H1 (cell line): Measurements from ENCODE around the gene GGT7. TPM values are rescaled to one million over a fixed set of nuclear protein-coding genes. Genes with fewer than 3 reads are reported as not detected.

ENCODE experiments used
- CTCF ChIA-PET: fragments of 300-600 bp; sonication (Branson Sonifier 250); formaldehyde crosslinking; loops from one replicate; lab custom pipeline; 2021; ENCODE audit not compliant: partially characterized antibody; lab: Charles Lee
- POLR2A ChIA-PET: fragments of 300-600 bp; sonication (Branson Sonifier 250); formaldehyde crosslinking; loops from one replicate; lab custom pipeline; 2021; ENCODE audit warnings: inconsistent platforms; ENCODE audit not compliant: partially characterized antibody; lab: Charles Lee
- DNase-seq, 2 experiments: peaks; one replicate each; pipeline versions ENCODE4 v3.0.0 to v3.0.0-alpha.2; 2010 to 2022; ENCODE audit warnings: low spot score in 2 of 2, low read depth in 1 of 2, mixed read lengths in 1 of 2
- FAIRE-seq: peaks from 2 replicates; lab custom pipeline; 2011; peaks lifted over from hg19 to GRCh38; lab: Jason Lieb, UNC
- H2AFZ ChIP-seq: 2 replicates; pipeline ENCODE4 v1.8.1; 2012; ENCODE audit warnings: low read length, inconsistent platforms
- H2AK5ac ChIP-seq: 2 replicates; pipeline ENCODE4 v1.6.1; 2013; ENCODE audit warnings: low read depth, low read length
- H2BK120ac ChIP-seq: replicated peaks from 2 replicates; pipeline ENCODE3; 2013; ENCODE audit warnings: low read depth, low read length, inconsistent platforms
- H2BK12ac ChIP-seq: 2 replicates; pipeline ENCODE4 v1.6.1; 2013; ENCODE audit warnings: low read depth, low read length
- H2BK15ac ChIP-seq: 2 replicates; pipeline ENCODE4 v1.6.1; 2013; ENCODE audit warnings: low read length
- H2BK20ac ChIP-seq: 2 replicates; pipeline ENCODE4 v1.6.1; 2013; ENCODE audit warnings: low read length
- H2BK5ac ChIP-seq: 2 replicates; pipeline ENCODE4 v1.6.1; 2013; ENCODE audit warnings: low read depth, low read length
- H3K14ac ChIP-seq: 2 replicates; pipeline ENCODE4 v1.6.1; 2013; ENCODE audit warnings: inconsistent platforms; ENCODE audit not compliant: insufficient read length
- H3K18ac ChIP-seq: 2 replicates; pipeline ENCODE4 v1.6.1; 2013; ENCODE audit warnings: low read length; ENCODE audit errors: extremely low read depth
- H3K23ac ChIP-seq: 2 replicates; pipeline ENCODE4 v1.6.1; 2013; ENCODE audit warnings: inconsistent platforms; ENCODE audit not compliant: insufficient read length
- H3K23me2 ChIP-seq: 2 replicates; pipeline ENCODE4 v1.6.1; 2013; ENCODE audit warnings: low read depth, low read length
- H3K27ac ChIP-seq: 2 replicates; pipeline ENCODE4 v1.6.1; 2011; ENCODE audit warnings: low read depth, low read length, inconsistent platforms
- H3K27me3 ChIP-seq, 4 experiments: replicated peaks in 1 of 4; 1 replicate in 1 of 4; 2 replicates in 3 of 4; pipeline versions ENCODE4 v1.6.1 to v1.8.1; 2011 to 2013; ENCODE audit warnings: low read length in 3 of 4, mild to moderate bottlenecking in 3 of 4, inconsistent platforms in 2 of 4, mixed read lengths in 2 of 4, moderate library complexity in 1 of 4; ENCODE audit not compliant: control insufficient read depth in 3 of 4, insufficient read depth in 3 of 4; ENCODE audit errors: extremely low read depth in 1 of 4
- H3K36me3 ChIP-seq, 4 experiments: 2 replicates each; pipeline versions ENCODE4 v1.6.1 to v1.8.1; 2011 to 2013; ENCODE audit warnings: mild to moderate bottlenecking in 4 of 4, low read length in 3 of 4, moderate library complexity in 2 of 4, control low read depth in 1 of 4, inconsistent platforms in 1 of 4; ENCODE audit not compliant: insufficient read depth in 4 of 4, control insufficient read depth in 2 of 4
- H3K4ac ChIP-seq: replicated peaks from 2 replicates; pipeline ENCODE3; 2013; ENCODE audit warnings: low read length, low read depth, mixed read lengths, inconsistent platforms; ENCODE audit not compliant: insufficient read length
- H3K4me1 ChIP-seq, 4 experiments: replicated peaks in 1 of 4; 1 replicate in 1 of 4; 2 replicates in 3 of 4; pipeline versions ENCODE4 v1.6.1 to v1.8.1; 2011 to 2013; ENCODE audit warnings: low read length in 3 of 4, inconsistent platforms in 2 of 4, mixed read lengths in 1 of 4; ENCODE audit not compliant: insufficient read depth in 4 of 4, control insufficient read depth in 3 of 4
- H3K4me2 ChIP-seq, 2 experiments: 2 replicates each; pipeline versions ENCODE4 v1.6.1 to v1.8.1; 2011 to 2013; ENCODE audit warnings: low read depth in 2 of 2, low read length in 2 of 2, control low read depth in 1 of 2, inconsistent platforms in 1 of 2, mild to moderate bottlenecking in 1 of 2; ENCODE audit not compliant: insufficient read depth in 1 of 2
- H3K4me3 ChIP-seq, 4 experiments: fragments of 200-600, 300-600 bp in 1 of 4; sonication (generic), shearing (Covaris generic), sonication (Bioruptor Twin) in 1 of 4; 2 replicates each; pipeline versions ENCODE4 v1.5.1 to v1.8.1; 2011 to 2016; ENCODE audit warnings: low read length in 4 of 4, low read depth in 3 of 4, control low read depth in 2 of 4, inconsistent platforms in 2 of 4, mild to moderate bottlenecking in 2 of 4, mixed read lengths in 1 of 4, moderate library complexity in 1 of 4; ENCODE audit not compliant: insufficient read depth in 2 of 4; ENCODE audit errors: extremely low read depth in 1 of 4
- H3K56ac ChIP-seq: replicated peaks from 2 replicates; pipeline ENCODE3; 2013; ENCODE audit warnings: low read depth, mild to moderate bottlenecking, mixed read lengths, low read length, inconsistent platforms; ENCODE audit not compliant: insufficient read length
- H3K79me1 ChIP-seq: 2 replicates; pipeline ENCODE4 v1.6.1; 2013; ENCODE audit warnings: low read depth, low read length, control low read depth
- H3K79me2 ChIP-seq, 2 experiments: 2 replicates each; pipeline versions ENCODE4 v1.6.1 to v1.8.1; 2012 to 2013; ENCODE audit warnings: low read length in 2 of 2, mild to moderate bottlenecking in 2 of 2, inconsistent platforms in 1 of 2; ENCODE audit not compliant: insufficient read depth in 2 of 2, control insufficient read depth in 1 of 2
- H3K9ac ChIP-seq, 4 experiments: replicated peaks in 1 of 4; 1 replicate in 1 of 4; 2 replicates in 3 of 4; pipeline versions ENCODE4 v1.6.1 to v1.8.1; 2011 to 2013; ENCODE audit warnings: low read depth in 3 of 4, low read length in 3 of 4, control low read depth in 2 of 4, mild to moderate bottlenecking in 2 of 4, moderate library complexity in 2 of 4, inconsistent platforms in 1 of 4; ENCODE audit errors: extremely low read depth in 1 of 4
- H3K9me3 ChIP-seq, 2 experiments: 2 replicates each; pipeline versions ENCODE4 v1.6.1 to v1.8.1; 2012 to 2013; ENCODE audit warnings: mild to moderate bottlenecking in 2 of 2, moderate library complexity in 2 of 2, control low read depth in 1 of 2, inconsistent platforms in 1 of 2, low read depth in 1 of 2, low read length in 1 of 2, mixed read lengths in 1 of 2; ENCODE audit not compliant: insufficient read depth in 2 of 2
- H4K20me1 ChIP-seq, 2 experiments: replicated peaks in 1 of 2; 2 replicates each; pipeline versions ENCODE3 to v1.8.1; 2011 to 2013; ENCODE audit warnings: inconsistent platforms in 2 of 2, low read length in 2 of 2, mild to moderate bottlenecking in 1 of 2; ENCODE audit not compliant: insufficient read depth in 2 of 2, control insufficient read depth in 1 of 2
- H4K5ac ChIP-seq: 2 replicates; pipeline ENCODE4 v1.6.1; 2013; ENCODE audit warnings: low read length, low read depth, mixed read lengths, inconsistent platforms; ENCODE audit not compliant: insufficient read length
- H4K8ac ChIP-seq: 2 replicates; pipeline ENCODE4 v1.8.0; 2013; ENCODE audit warnings: mild to moderate bottlenecking, moderate library complexity, low read length, inconsistent platforms; ENCODE audit not compliant: insufficient read depth; ENCODE audit errors: extremely low read depth
- H4K91ac ChIP-seq: replicated peaks from 2 replicates; pipeline ENCODE3; 2013; ENCODE audit warnings: low read length, mixed read lengths, inconsistent platforms; ENCODE audit not compliant: insufficient read length
- KDM1A ChIP-seq: fragments of 200-600, 300-600 bp; sonication (generic); IDR thresholded peaks from 2 replicates; pipeline ENCODE4 v1.7.1; 2016; ENCODE audit warnings: mild to moderate bottlenecking, low read length, borderline replicate concordance
- POLR2AphosphoS5 ChIP-seq: IDR thresholded peaks from 2 replicates; pipeline ENCODE4 v1.6.1; 2011; ENCODE audit warnings: low read depth, low read length
- WGBS, 2 experiments: shearing (Covaris generic) in 1 of 2; methylation state at CpG; one replicate each; pipeline versions ENCODE4 v1.1.6 to v1.1.7; 2013 to 2015; ENCODE audit warnings: low lambda C conversion rate in 2 of 2, mixed read lengths in 2 of 2, inconsistent platforms in 1 of 2, low coverage in 1 of 2, missing lambda C conversion rate in 1 of 2; ENCODE audit not compliant: insufficient replicate concordance in 2 of 2, insufficient coverage in 1 of 2, insufficient read length in 1 of 2; ENCODE audit errors: extremely low coverage in 1 of 2, missing lambda C conversion rate in 1 of 2; 5-methylcytosine and 5-hydroxymethylcytosine counted together
- polyA plus RNA-seq, 7 experiments: library from polyadenylated mRNA; depleted of rRNA in 3 of 7; stranded (reverse) in 5 of 7; unstranded in 2 of 7; fragments of >200 nt in 5 of 7; fragments of 200-250 nt in 2 of 7; gene quantifications; 1 replicate in 5 of 7; 2 replicates in 1 of 7; 4 replicates in 1 of 7; pipeline versions ENCODE4 v1.2.1 to v1.2.3, GENCODE V29; 2011 to 2013; ENCODE audit warnings: missing spikeins in 2 of 7, mixed read lengths in 2 of 7
- total RNA-seq: library from RNA; stranded (reverse); fragmentation: NEBNext Ultra II Directional; extraction: Animal tissue kit (Norgen Biotek cat#: 25700); gene quantifications from 2 replicates; pipeline ENCODE4 v1.2.1, GENCODE V29; 2021

The GGT7 gene
- total and polyA plus RNA-seq, 2 of the 8 experiments (the other 6 are each of a cell fraction or from before 2014, with no cell fraction given) = 20.2 to 25.5 TPM

DNA sequence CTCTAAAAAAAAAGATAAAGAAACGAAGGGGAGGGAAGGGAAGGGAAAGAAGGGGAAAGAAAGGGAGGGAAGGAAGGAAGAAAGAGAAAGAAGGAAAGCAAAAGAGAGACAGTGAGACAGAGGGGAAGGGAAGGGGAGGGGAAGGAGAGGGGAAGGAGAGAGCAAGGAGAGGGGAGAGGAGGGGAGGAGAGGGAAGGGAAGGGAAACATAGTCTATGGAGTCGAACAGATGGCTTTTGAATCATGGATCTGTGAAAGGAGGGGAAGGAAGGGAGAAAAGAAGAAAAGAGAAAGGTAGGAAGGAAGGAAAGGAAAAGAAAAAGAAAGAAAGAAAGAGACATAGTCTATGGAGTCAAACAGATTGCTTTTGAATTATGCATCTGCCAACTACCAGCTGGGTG is 30.5 kb downstream of the GGT7 start:
- Histone ChIP-seq H2BK12ac (no peak overlapping the region), H3K4me3 (no peak overlapping the region), H3K56ac (no peak overlapping the region), H3K9ac (no peak overlapping the region), H2BK120ac (no peak overlapping the region), H3K23ac (no peak overlapping the region), H3K27me3 (no peaks in the 10 kb centered on the region), H4K20me1 (no peaks in the 10 kb centered on the region), H2AK5ac (0 out of 2 replicates have a peak overlapping the region, but pooled peaks have one; percentile 65), H2AFZ (no peak overlapping the region), H3K14ac (no peak overlapping the region), H3K36me3 (0 out of 8 replicates have a peak, but pooled peaks cover 0 to 3% (median 0%) of the 10 kb centered on the region in 4 experiments), H3K79me1 (no peaks in the 10 kb centered on the region), H4K8ac (no peak overlapping the region), H2BK20ac (no peak overlapping the region), H3K79me2 (no peaks in the 10 kb centered on the region), H4K91ac (no peak overlapping the region), H3K18ac (no peak overlapping the region), H2BK5ac (no peak overlapping the region), H3K4me2 (no peak overlapping the region), H3K27ac (no peak overlapping the region), H2BK15ac (no peak overlapping the region), H3K4ac (no peak overlapping the region), H3K4me1 (no peaks in the 10 kb centered on the region), H3K9me3 (no peaks in the 10 kb centered on the region), H3K23me2 (peaks cover 2% of the 10 kb centered on the region; the same call in 1 of the 2 replicates), H4K5ac (no peak overlapping the region)
- 79% methylated on average over 2 of the region's 2 CpGs; no CpG with 5 or more reads in 1 of the 2 experiments for WGBS, 2 experiments
- FAIRE-seq (no peak), DNase-seq (no peak)
- ChIA-PET POLR2A (interaction anchor here (0.7 to 1.4 kb wide), 3 partner anchors 11 to 18 kb away, joined by 3 to 5 read pairs (median 3); no protein-coding TSS in a partner anchor), CTCF (no interaction called here)
- TF ChIP-seq POLR2AphosphoS5 = no peak
- no peak for TF ChIP-seq KDM1A
